GM18505 (cell line): ENCODE data around the gene FAXDC2.

Source experiments
- ATAC-seq: cut with Tn5 transposase; IDR thresholded peaks from one replicate; pipeline ENCODE4 v1.9.1; 2021; ENCODE audit not compliant: unreplicated experiment
- POLR2A ChIP-seq: IDR thresholded peaks from 4 replicates; pipeline ENCODE4 v1.6.1; 2011; ENCODE audit warnings: borderline replicate concordance; ENCODE audit not compliant: insufficient read depth, insufficient read length; ENCODE audit errors: extremely low read depth

FAXDC2 gene

DNA sequence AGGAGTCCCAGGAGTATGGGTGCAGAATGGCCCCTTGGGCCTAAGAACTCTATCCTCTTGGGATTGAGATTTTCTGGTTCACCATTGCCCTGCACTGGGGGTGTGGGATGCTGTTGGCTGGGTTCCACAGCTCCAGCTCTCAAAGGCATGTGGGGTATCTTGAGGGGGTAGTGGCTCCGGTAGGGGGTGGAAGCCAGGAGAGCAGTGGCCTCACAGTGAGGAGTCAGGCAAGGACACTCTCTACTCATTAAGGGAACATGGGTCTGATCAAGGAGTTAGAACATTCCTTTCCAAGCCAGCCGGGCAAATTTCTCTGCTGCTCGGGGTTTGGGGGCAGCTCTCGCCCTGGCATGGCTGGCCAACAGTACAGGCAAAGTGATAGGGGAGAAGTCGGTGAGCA is 62.2 kb downstream of the FAXDC2 start:
- TF ChIP-seq POLR2A = no peak
- no peak for ATAC-seq

DNA sequence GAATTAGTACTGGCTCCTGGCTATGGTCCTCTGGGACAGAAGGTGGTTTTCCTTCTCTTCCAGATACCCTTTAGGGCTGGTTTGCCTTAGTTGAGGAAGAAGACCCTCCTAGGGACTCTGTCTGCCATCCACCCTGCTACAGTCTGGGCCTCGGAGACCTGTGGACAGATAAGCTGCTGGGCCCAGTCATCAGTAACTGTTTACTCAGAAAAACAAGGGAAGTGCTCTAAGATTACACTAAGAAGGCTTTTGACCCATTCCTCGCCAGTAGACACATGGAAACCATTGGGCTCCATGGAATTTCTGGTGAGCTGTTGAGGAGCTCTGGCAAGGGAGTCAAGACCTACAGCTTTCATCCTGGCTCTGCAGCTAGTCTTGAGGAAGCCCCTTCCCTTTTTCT is 64.0 kb downstream of the FAXDC2 start:
- no peak for TF ChIP-seq POLR2A
- ATAC-seq = no peak

DNA sequence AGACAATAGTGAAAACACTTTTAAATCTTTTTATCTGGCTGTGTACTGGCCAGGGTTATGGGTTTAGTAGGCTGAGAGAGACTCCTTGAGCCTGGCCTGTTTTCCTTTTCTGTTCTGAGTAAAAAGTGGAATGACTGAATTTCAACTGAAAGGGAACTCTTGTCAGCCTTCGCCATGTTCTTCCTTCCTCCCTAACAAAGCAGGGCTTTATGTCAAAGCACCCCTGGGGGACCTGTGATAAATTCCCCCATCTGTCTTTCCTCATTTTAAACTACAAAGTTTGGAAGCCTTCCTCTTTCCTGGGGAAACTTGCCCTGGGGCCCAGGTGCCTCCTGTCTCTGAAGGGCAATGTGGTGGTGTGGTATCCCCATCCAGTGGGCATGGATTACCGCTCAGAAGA is 65.5 kb downstream of the FAXDC2 start:
- TF ChIP-seq POLR2A = no peak
- no peak for ATAC-seq

DNA sequence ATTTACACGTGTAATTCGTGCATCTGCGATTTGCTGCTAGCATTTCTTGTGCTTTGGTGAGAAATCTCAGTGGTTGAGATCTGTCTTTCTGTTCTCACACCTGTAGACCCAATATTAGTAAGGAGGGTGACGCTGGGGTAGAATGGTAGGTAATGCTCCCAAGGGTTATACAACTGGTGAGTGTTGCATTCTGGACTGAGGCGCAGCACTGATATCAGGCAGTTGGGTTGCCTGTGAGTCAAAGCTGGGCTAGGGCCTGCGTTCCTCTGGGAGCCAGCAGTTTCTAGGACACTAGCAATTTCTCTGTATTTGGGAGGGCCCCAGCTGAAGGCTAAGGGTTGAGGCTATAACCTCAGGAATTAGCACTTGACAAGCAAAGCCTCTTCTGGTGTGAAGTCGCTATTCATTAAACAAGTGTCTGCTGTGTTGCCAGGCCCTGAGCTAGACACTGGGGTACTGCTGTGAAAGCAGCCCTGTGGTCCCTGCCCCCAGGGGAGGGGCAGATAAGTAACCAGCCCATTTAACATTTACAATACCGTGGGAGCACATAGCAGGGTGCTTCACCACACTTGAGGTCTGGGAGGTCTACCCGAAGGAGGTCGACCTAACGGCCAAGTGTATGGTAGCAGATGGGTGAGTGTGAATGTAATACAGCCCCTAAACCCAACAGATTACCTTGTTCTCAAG is 66.5 kb downstream of the FAXDC2 start:
- ATAC-seq = no peak
- TF ChIP-seq POLR2A = peak; percentile 11

DNA sequence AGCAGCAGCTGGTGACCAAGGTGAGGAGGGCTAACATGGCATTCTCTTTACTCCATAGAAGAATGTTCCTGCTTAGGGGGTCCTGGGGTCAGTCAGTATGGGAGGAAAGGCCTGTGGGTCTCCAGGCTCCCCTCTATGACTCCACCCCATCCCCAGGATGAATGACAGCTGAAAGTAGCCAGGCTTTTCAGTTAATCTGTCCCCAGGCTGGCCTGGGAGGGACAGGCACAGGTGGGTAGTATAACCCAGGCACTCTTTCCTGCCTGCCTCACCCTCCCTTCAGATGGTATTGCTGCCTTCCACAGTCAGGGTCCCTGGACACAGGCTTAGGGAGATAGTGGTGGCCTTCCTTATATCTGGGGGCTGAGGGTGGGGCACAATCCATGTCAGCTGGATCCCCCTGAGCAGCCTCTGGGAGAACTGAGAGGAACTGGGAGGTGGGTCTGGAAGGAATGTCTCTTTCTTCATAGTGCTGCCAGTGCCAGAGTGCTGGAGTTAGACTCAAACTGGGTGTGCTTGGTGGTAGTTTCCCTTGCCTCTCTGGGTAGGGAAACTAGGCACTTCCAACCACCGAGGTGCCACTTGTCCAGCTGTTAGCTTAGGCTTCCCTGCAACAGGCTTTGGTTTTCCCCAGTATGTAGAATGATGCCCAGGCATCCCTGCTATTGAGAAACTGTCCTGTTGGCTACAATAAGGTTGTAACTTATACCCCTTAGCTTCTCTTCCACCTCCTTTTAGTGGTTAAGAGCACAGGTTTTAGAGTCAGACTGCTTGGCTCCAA is 67.4 kb downstream of the FAXDC2 start:
- no peak for ATAC-seq
- TF ChIP-seq POLR2A = no peak

DNA sequence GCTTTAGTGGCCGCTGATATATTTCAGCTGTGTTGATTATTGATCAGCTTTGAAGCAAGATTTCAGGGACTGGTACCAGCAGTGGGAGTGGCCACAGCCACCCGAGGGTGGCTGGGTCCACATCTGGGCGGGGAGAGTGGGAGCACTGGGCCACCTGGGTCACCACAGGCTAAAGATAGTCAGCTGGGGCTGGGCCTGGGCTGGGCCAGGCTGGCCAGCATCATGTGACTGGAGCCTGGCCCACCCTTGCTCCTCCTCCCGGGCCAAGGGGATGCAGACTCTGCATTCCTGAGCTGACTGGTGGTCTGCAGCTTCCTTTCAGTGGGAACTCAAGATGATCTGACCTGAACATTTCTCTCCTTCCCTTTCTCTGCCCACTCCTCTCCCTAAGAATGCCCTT is 68.1 kb downstream of the FAXDC2 start:
- no peak for TF ChIP-seq POLR2A
- no peak for ATAC-seq

DNA sequence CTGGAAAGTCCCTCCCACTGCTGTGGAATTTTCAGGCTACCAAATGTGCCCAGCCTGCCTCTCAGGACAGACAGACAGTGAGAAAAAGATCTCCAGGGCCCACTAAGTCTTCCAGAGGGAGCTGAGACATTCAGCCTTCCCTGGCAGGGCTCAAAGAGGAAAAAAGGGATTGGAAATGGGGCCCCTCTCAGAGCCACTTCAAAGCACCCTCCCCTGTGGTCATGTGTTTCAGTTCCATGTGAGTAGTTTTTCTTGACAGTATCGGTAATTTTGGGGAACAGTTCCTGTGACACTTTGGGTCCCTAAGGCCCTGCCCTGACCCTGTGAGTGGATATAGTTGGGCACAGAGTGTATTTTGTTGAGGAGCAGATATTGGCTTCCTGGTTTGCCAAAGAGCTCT is 70.3 kb downstream of the FAXDC2 start:
- ATAC-seq = peak; percentile 43
- TF ChIP-seq POLR2A = no peak

DNA sequence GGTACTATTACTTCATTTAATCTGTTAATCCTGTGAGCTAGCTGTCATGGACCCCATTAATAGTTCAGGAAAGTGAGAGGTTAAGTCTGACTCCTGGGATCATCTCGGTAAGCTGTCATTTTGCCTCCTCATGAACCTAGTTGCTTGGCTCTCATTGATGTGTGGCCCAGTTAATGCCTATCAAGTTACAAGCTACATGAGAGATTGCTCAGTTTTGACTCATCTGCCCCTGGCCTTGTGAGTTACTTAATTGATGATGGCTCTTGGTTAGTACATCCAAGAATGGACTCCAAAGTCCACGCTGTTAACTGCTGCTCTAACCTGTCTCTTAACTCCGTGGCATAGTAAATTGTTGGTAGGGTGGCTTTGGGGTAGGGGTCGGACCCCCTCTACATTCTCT is 71.3 kb downstream of the FAXDC2 start:
- TF ChIP-seq POLR2A = no peak
- ATAC-seq = no peak

DNA sequence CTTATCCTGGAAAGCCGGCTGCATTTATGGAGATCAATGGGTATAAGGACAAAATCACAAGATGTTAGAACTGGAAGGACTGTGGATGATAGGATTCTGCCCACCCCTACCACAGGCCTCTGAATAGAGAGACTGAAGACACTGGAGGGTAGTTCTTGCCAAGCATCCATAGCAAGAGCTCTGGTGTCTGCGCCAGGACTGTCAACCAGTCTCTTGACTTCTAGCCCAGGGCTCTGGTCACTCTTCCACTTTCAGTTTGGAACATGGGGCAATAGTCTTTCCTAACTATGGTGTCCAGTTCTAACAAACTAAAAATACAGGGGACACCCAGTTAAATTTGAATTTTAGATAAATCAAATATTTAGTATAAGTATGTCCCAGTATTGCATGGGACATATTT is 71.9 kb downstream of the FAXDC2 start:
- no peak for TF ChIP-seq POLR2A
- ATAC-seq = no peak

DNA sequence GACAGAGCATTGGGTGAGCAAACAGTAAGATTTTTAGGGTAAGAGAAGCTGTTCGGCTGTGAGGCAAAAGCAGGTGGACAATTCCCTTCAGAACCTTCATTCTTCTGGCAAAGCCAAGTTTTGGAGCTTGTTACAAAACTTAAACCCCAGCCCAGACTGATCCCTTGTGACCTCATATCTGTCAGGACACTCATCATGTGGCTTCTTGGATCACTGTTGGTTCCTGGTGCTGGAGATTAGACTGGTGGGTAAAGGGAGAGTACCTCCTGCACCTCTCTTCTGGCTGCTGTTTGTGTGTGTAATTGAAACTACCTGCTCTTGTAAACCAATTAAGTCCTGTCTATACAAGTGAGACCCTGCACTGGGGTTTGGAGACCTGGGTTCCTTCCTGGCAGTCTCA is 74.2 kb downstream of the FAXDC2 start:
- ATAC-seq = no peak
- no peak for TF ChIP-seq POLR2A

DNA sequence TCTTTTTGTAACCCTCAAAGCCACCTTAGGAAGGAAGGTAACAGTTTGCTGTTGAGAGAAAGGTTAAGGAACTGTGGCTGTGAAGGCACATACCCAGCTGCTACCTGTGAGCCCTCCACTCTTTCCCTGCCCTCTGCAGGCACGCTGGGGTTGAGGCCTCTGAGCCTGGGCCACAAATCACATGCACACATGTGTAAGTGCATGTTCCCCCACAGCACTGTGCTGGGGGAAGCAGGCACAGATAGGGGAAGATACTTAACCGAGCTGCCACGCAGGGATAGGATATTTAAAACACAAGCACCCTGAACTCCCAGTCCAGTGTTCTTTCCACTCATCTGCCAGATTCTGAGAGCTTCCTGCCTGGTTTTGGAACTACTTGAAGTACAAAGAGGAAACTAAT is 77.1 kb downstream of the FAXDC2 start:
- ATAC-seq = no peak

DNA sequence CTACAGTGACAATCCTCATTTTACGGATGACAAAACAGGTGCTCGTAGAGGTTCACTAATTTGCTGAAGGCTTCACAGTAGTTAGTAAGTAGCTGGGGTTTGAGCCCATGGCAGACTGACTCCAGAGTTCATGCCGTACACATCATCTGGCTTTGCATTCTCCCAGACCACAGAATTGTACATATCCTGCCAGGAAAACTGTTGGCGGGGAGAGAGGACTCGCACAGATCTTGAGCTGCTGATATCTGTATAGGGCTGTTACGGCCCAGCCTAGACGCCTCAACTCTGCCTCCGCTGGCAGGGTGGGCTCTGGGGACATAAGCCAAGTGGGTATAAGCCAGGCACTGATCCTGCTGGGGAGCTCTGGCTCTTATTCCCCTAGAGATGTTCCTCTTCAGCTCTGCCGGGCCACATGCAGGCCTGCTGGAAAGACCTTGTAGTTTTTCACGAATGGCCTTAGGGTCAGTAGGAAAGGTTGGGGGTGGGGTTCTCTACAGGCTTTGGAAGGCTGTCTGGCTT is 79.0 kb downstream of the FAXDC2 start:
- TF ChIP-seq POLR2A = no peak
- no peak for ATAC-seq

More for the DNA sequence above, 77.1 kb downstream of the FAXDC2 start:
- TF ChIP-seq POLR2A = no peak

DNA sequence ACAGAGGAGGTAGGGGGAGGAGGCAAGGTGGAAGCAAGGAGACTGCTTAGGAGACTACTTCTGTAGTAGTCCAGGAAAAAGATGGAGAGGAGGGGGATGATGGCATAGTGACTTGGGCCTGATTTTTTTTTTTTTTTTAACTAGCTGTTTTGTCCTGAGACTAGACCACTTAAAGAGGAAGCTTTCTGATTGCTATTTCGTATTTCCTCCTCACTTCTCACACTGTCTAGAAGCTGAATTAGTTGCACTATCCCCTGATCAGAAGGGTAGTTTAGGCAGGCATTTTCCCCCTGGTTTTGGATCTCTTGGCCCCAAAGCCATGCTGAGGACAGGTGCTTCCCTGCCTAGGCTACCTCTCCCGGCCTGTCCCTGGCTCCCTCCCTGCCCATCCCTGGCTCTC is 80.3 kb downstream of the FAXDC2 start:
- ATAC-seq = no peak
- no peak for TF ChIP-seq POLR2A
